AG10803 (cell line): ENCODE measurements around the gene GIN1.

Experiments used
- DNase-seq: peaks from one replicate; pipeline ENCODE4 v3.0.0; 2010; ENCODE audit warnings: low read depth
- H3K4me3 ChIP-seq: 2 replicates; pipeline ENCODE4 v1.5.1; 2011; ENCODE audit warnings: mild to moderate bottlenecking, low read length, control low read depth
- CTCF ChIP-seq: conservative IDR thresholded peaks from 2 replicates; pipeline ENCODE4 v1.5.1; 2011; ENCODE audit warnings: mild to moderate bottlenecking, low read length, control low read depth, inconsistent platforms

Gene GIN1

DNA sequence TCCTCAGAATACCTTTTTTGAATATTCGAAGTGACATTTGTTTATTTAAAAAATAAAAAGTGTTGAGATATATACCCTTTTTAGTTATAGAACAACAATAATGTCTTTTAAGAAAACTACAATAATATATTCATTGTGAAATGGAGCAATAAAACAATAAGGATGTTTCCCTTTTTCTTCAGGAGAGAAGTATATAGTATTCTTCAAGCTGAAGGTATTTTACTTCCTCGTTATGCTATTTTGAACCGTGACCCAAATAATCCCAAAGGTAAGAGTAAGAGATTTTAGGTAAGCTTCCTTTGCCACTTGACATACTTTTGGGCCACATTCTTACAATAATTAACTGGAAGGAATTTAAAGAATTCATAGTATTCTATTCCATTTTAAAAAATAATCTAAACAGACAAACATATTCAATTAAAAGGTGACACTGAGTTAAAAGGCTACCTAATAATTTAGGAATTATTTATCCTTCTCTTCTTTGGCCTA lies 18.3 kb upstream of the GIN1 start:
- H3K4me3 ChIP-seq: no peak overlapping the region
- TF ChIP-seq CTCF: no peak
- DNase-seq: no peak

- no peak overlapping the region for H3K4me3 ChIP-seq
- no peak for DNase-seq
- TF ChIP-seq CTCF: no peak
These were observed 15.5 kb upstream of the GIN1 start for GRCh38 chr5:103135461-103135860.

GRCh38 chr5:103133231-103133630 lies 13.3 kb upstream of the GIN1 start:
- no peak for DNase-seq
- no peak overlapping the region for H3K4me3 ChIP-seq
- no peak for TF ChIP-seq CTCF

DNA sequence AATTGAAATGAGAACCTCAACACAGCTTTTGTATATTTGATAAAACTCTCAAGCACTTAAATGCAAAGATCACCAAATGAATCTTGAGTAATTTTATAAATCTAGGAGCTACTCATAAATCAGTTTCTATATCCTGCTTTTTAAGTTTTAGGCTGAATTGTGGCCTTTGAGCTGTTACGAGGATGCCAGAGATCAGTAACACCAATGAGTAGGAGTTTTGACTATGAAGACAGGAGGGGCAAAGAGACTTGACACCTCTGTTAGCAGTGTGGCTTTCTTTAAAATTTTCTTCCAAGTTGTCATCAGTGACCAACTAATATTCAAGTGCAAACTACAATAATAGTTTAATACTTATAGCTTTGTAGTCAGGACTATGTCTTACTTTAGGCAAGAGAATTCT lies 12.7 kb upstream of the GIN1 start:
- DNase-seq: no peak
- no peak overlapping the region for H3K4me3 ChIP-seq
- no peak for TF ChIP-seq CTCF

DNA sequence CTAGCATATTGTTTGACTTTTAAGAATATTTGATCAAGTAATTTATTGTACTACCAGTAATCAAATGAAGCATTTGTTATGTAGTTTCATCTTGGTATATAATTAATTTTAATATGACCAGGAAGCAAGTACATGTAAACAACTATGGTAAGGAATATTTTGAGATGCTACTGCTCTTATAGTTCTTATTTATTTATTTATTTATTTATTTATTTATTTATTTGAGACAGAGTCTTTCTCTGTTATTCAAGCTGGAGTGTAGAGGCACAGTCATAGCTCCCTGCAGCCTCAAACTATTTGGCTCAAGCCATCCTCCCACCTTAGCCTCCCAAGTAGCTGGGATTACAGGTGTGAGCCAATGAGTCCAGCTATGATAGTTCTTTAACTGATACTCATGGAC lies 8.3 kb upstream of the GIN1 start:
- H3K4me3 ChIP-seq: no peak overlapping the region
- no peak for DNase-seq
- no peak for TF ChIP-seq CTCF

DNA sequence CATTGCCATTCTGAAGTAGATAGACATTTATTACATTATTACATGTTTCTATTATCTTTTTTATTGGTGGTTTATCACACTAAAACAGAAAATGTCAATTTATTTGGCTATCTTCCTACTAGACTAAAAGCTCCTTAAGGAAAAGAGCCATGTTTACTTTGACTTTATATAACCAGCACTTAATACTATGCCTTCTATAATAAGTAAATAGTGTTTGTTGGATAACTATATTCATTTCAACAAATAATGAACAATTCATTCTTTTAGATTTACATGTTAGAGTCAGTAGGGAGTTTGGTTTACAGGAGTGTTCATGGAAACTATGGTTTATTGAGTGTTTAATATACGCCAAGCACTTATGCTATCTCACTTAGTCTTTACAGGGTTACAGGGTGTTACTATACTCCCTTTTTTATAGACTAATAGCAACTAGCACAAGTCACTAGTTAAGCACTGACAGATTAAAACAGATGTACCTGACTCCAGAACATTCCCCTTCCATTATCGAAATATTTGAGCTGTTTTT lies 7.4 kb upstream of the GIN1 start:
- no peak for DNase-seq
- no peak overlapping the region for H3K4me3 ChIP-seq
- no peak for TF ChIP-seq CTCF

DNA sequence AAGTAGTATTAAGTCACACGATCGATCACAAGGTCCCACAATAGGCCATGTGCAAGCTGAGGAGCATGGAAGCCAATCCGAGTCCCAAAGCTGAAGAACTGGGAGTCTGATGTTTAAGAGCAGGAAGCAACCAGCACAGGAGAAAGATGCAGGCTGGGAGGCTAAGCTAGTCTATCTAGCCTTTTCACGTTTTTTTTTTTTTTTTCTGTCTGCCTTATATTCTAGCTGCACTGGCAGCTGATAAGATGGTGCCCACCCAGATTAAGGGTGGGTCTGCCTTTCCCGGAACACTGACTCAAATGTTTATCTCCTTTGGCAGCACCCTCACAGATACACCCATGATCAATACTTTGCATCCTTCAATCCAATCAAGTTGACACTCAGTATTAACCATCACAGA lies 6.6 kb upstream of the GIN1 start:
- DNase-seq: no peak
- TF ChIP-seq CTCF: no peak

More for the DNA sequence above, 6.6 kb upstream of the GIN1 start:
- H3K4me3 ChIP-seq: no peak overlapping the region
